HEK293 (cell line): ENCODE data around the gene ASNS.

Source experiments
- CTCF ChIA-PET: fragments of 350-600 bp; formaldehyde crosslinking; extraction: SDS; loops from one replicate; lab custom pipeline; 2021; ENCODE audit warnings: antibody characterized with exemption; lab: Yijun Ruan, JAX
- POLR2A ChIA-PET: fragments of 300-600 bp; formaldehyde crosslinking; extraction: SDS; loops from one replicate; lab custom pipeline; 2020; ENCODE audit warnings: antibody characterized with exemption, inconsistent platforms; lab: Yijun Ruan, JAX
- H3K27ac ChIP-seq: fragments of 200-500 bp; sonication (Bioruptor generic); 2 replicates; pipeline ENCODE4 v1.5.1; 2014; ENCODE audit warnings: low read depth, low read length, control low read depth, inconsistent platforms; ENCODE audit errors: extremely low read depth
- H3K36me3 ChIP-seq, 2 experiments: fragments of 200-500 bp in 1 of 2; sonication (Bioruptor generic) in 1 of 2; 1 replicate in 1 of 2; 2 replicates in 1 of 2; pipeline ENCODE4 v1.5.1; 2014 to 2017; ENCODE audit warnings: inconsistent platforms in 2 of 2, low read length in 2 of 2; ENCODE audit not compliant: control insufficient read depth in 2 of 2, insufficient read depth in 1 of 2
- H3K4me1 ChIP-seq: fragments of 200-500 bp; sonication (Bioruptor generic); 2 replicates; pipeline ENCODE4 v1.5.1; 2014; ENCODE audit warnings: mild to moderate bottlenecking, low read length, inconsistent platforms; ENCODE audit not compliant: control insufficient read depth, insufficient read depth
- H3K4me3 ChIP-seq: 2 replicates; pipeline ENCODE4 v1.5.1; 2011; ENCODE audit warnings: low read depth, mild to moderate bottlenecking, control low read depth, low read length, moderate library complexity
- H3K9me3 ChIP-seq: fragments of 200-500 bp; sonication (Bioruptor generic); 2 replicates; pipeline ENCODE4 v1.5.1; 2014; ENCODE audit warnings: low read depth, low read length, inconsistent platforms; ENCODE audit not compliant: control insufficient read depth, insufficient read depth
- HOXA7 ChIP-seq: sonication (generic); formaldehyde crosslinking; IDR thresholded peaks from 2 replicates; pipeline ENCODE4 v1.8.1; 2022; ENCODE audit warnings: missing genetic modification reagents, borderline replicate concordance
- KLF9 ChIP-seq: fragments of 450-650 bp; formaldehyde crosslinking; IDR thresholded peaks from 2 replicates; pipeline ENCODE4 v1.5.1; 2016; ENCODE audit warnings: missing biosample characterization, missing genetic modification characterization, low read depth
- MEIS1 ChIP-seq: sonication (generic); formaldehyde crosslinking; IDR thresholded peaks from 2 replicates; pipeline ENCODE4 v1.8.1; 2022; ENCODE audit warnings: missing genetic modification reagents, mild to moderate bottlenecking, borderline replicate concordance
- PRDM6 ChIP-seq: fragments of 450-650 bp; formaldehyde crosslinking; IDR thresholded peaks from 2 replicates; pipeline ENCODE4 v1.5.1; 2017; ENCODE audit warnings: missing biosample characterization, missing genetic modification characterization
- SALL2 ChIP-seq: fragments of 450-650 bp; formaldehyde crosslinking; IDR thresholded peaks from 2 replicates; pipeline ENCODE4 v1.5.0; 2017; ENCODE audit warnings: missing biosample characterization, mild to moderate bottlenecking, missing genetic modification characterization, borderline replicate concordance
- SP7 ChIP-seq: fragments of 450-650 bp; formaldehyde crosslinking; IDR thresholded peaks from 2 replicates; pipeline ENCODE4 v1.5.1; 2016; ENCODE audit warnings: missing biosample characterization, missing genetic modification characterization
- ZBTB20 ChIP-seq: fragments of 450-650 bp; formaldehyde crosslinking; IDR thresholded peaks from 2 replicates; pipeline ENCODE4 v1.5.1; 2016; ENCODE audit warnings: missing biosample characterization, missing genetic modification characterization
- ZBTB49 ChIP-seq: fragments of 450-650 bp; formaldehyde crosslinking; IDR thresholded peaks from 2 replicates; pipeline ENCODE4 v1.5.1; 2016; ENCODE audit warnings: missing biosample characterization, missing genetic modification characterization, low read depth
- ZBTB6 ChIP-seq: fragments of 450-650 bp; formaldehyde crosslinking; IDR thresholded peaks from 2 replicates; pipeline ENCODE4 v1.5.1; 2017; ENCODE audit warnings: missing biosample characterization, missing genetic modification characterization
- ZNF121 ChIP-seq: fragments of 450-650 bp; formaldehyde crosslinking; IDR thresholded peaks from 2 replicates; pipeline ENCODE4 v1.5.1; 2016; ENCODE audit warnings: missing biosample characterization, missing genetic modification characterization
- ZNF140 ChIP-seq: fragments of 450-650 bp; formaldehyde crosslinking; IDR thresholded peaks from 2 replicates; pipeline ENCODE4 v1.5.1; 2016; ENCODE audit warnings: missing biosample characterization, missing genetic modification characterization
- ZNF214 ChIP-seq: fragments of 450-650 bp; formaldehyde crosslinking; IDR thresholded peaks from 2 replicates; pipeline ENCODE4 v1.5.1; 2017; ENCODE audit warnings: missing biosample characterization, mild to moderate bottlenecking, missing genetic modification characterization, borderline replicate concordance
- ZNF280C ChIP-seq: fragments of 450-650 bp; formaldehyde crosslinking; IDR thresholded peaks from 2 replicates; pipeline ENCODE4 v1.5.1; 2016; ENCODE audit warnings: missing biosample characterization, missing genetic modification characterization
- ZNF324 ChIP-seq: fragments of 450-650 bp; formaldehyde crosslinking; IDR thresholded peaks from 2 replicates; pipeline ENCODE4 v1.5.1; 2016; ENCODE audit warnings: missing biosample characterization, missing genetic modification characterization
- ZNF416 ChIP-seq: fragments of 450-650 bp; formaldehyde crosslinking; IDR thresholded peaks from 2 replicates; pipeline ENCODE4 v1.5.1; 2016; ENCODE audit warnings: missing biosample characterization, missing genetic modification characterization
- ZNF423 ChIP-seq: fragments of 450-650 bp; formaldehyde crosslinking; IDR thresholded peaks from 2 replicates; pipeline ENCODE4 v1.5.1; 2016; ENCODE audit warnings: missing biosample characterization, missing genetic modification characterization
- ZNF513 ChIP-seq: fragments of 450-650 bp; IDR thresholded peaks from 2 replicates; pipeline ENCODE4 v1.5.1; 2018; ENCODE audit warnings: missing biosample characterization, missing genetic modification characterization
- ZNF580 ChIP-seq: fragments of 450-650 bp; formaldehyde crosslinking; IDR thresholded peaks from 2 replicates; pipeline ENCODE4 v1.5.1; 2016; ENCODE audit warnings: missing biosample characterization, missing genetic modification characterization
- ZNF621 ChIP-seq: fragments of 450-650 bp; formaldehyde crosslinking; IDR thresholded peaks from 2 replicates; pipeline ENCODE4 v1.5.1; 2017; ENCODE audit warnings: missing biosample characterization, missing genetic modification characterization
- ZNF623 ChIP-seq: fragments of 450-650 bp; formaldehyde crosslinking; IDR thresholded peaks from 2 replicates; pipeline ENCODE4 v1.5.1; 2016; ENCODE audit warnings: missing biosample characterization, missing genetic modification characterization
- ZNF629 ChIP-seq: fragments of 450-650 bp; formaldehyde crosslinking; IDR thresholded peaks from 2 replicates; pipeline ENCODE4 v1.5.1; 2017; ENCODE audit warnings: missing biosample characterization, missing genetic modification characterization
- ZNF654 ChIP-seq: fragments of 450-650 bp; formaldehyde crosslinking; IDR thresholded peaks from 2 replicates; pipeline ENCODE4 v1.5.1; 2016; ENCODE audit warnings: low read depth, missing biosample characterization, missing genetic modification characterization
- ZNF785 ChIP-seq: fragments of 450-650 bp; formaldehyde crosslinking; IDR thresholded peaks from 2 replicates; pipeline ENCODE4 v1.5.1; 2016; ENCODE audit warnings: missing biosample characterization, missing genetic modification characterization

ASNS gene

GRCh38 chr7:97858221-97858620, 14.0 kb downstream of the ASNS start:
- Histone ChIP-seq H3K36me3 (peaks cover 13 to 42% of the 10 kb centered on the region in 2 experiments; a peak in 2 of 3 replicates), H3K4me3 (no peak overlapping the region), H3K9me3 (no peaks in the 10 kb centered on the region), H3K27ac (no peak overlapping the region), H3K4me1 (no peaks in the 10 kb centered on the region)
- ChIA-PET POLR2A (interaction anchor here (1.6 kb wide), 1 partner anchor 14 kb away, joined by 4 read pairs; the partner anchor contains the start of gene ASNS), CTCF (interaction anchor here (0.6 kb wide), 1 partner anchor 13 kb away, joined by 5 read pairs; no protein-coding TSS in a partner anchor)
- TF ChIP-seq ZBTB49 (no peak), ZBTB6 (tag by site-specific recombination) (no peak), ZNF623 (no peak), ZNF785 (tag by site-specific recombination) (no peak), ZNF513 (tag by site-specific recombination) (no peak), ZBTB20 (tag by site-specific recombination) (no peak), ZNF214 (tag by site-specific recombination) (no peak), SP7 (tag by site-specific recombination) (no peak), ZNF629 (no peak), ZNF324 (tag by site-specific recombination) (no peak), MEIS1 (no peak), ZNF121 (tag by site-specific recombination) (no peak), ZNF140 (tag by site-specific recombination) (no peak), SALL2 (tag by site-specific recombination) (no peak)

GRCh38 chr7:97857544-97857943, 14.7 kb downstream of the ASNS start:
- H3K4me1 ChIP-seq: no peaks in the 10 kb centered on the region
- ChIA-PET POLR2A (interaction anchor here (1.6 kb wide), 1 partner anchor 15 kb away, joined by 4 read pairs; the partner anchor contains the start of gene ASNS), CTCF (interaction anchor here (0.8 to 2.4 kb wide), 3 partner anchors 12 to 713 kb away, joined by 3 to 10 read pairs (median 3); no protein-coding TSS in a partner anchor)
- peaks cover 13 to 46% of the 10 kb centered on the region in 2 experiments for H3K36me3 ChIP-seq
- H3K9me3 ChIP-seq: no peaks in the 10 kb centered on the region
- no peak for TF ChIP-seq ZNF654 (tag by site-specific recombination)
- TF ChIP-seq ZNF416: no peak
- TF ChIP-seq KLF9 (tag by site-specific recombination): no peak
- H3K4me3 ChIP-seq: no peak overlapping the region
- H3K27ac ChIP-seq: no peak overlapping the region

- CTCF ChIA-PET: no interaction called here
- Histone ChIP-seq H3K27ac (no peak overlapping the region), H3K9me3 (no peaks in the 10 kb centered on the region), H3K4me1 (no peaks in the 10 kb centered on the region), H3K4me3 (no peak overlapping the region), H3K36me3 (peaks cover 3 to 41% of the 10 kb centered on the region in 2 experiments; a peak in 2 of 3 replicates)
- POLR2A ChIA-PET: interaction anchor here (1.4 kb wide), 1 partner anchor 21 kb away, joined by 4 read pairs; the partner anchor contains the start of gene ASNS
- TF ChIP-seq ZNF621: no peak
- no peak for TF ChIP-seq ZNF423 (tag by site-specific recombination)
- TF ChIP-seq ZNF280C (tag by site-specific recombination): no peak
- TF ChIP-seq ZNF580 (tag by site-specific recombination): no peak
- TF ChIP-seq HOXA7 (CRISPR knock-in tag): no peak
- TF ChIP-seq PRDM6 (tag by site-specific recombination): no peak
Measured at GRCh38 chr7:97851683-97852082, 20.5 kb downstream of the ASNS start.
